Measurements from ENCODE around the gene MCL1.

MCL1 gene

DNA sequence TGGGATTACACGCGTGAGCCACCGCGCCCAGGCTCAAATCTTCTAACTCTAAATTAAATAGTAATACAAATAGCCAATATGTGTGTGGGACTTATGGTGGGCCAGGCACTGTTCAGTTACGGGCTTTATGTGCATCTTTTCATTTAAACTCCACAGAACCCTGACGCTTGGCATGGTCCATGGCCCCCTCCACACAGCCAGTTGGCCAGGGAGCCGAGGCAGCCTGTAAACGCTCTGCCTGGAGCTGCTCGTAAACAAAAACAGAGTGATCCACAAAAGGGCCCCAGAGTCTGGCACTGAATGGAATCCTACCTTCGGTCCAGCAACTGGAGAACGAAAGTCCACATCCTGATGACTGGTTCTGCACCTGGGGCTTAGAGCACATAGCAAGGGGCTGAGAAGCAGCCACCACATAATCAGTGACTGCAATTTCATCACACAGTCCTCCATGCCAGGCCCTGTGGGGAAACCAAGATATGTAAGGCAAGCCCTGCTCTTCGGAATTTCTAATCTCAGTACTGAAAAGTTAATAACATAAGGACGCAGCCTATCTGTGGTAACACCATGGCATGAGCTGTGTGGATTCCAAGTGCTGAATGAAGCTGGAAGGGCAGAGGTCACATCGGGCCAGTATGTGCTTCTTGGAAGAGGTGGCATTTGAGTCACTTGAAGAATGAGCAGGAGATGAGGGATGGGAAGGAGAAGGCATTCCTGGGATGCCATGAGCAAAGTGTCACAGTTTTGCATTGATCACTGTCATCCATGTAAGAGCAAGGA lies 43.7 kb downstream of the MCL1 start:
- DNase-seq = no peak

DNA sequence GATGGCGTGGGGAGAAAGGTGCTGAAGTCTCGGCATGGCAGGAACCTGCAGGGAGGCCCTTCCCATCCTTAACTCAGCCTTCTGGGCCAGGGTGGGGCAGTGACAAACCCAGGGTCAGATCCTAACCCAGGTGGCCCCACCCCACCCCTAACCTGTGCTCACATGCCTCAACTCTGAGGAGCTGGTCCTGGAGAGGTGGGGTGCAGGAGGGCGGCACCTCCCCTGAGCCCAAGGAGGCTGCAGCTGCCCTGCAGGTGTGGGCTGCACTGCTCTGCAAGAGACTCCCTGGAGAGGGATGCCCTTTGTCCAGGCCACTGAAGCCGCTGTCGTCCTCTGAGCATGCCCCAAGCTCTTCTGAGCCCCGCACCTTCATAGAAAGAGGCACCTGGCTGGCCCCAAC lies 45.4 kb downstream of the MCL1 start:
- DNase-seq = no peak

DNA sequence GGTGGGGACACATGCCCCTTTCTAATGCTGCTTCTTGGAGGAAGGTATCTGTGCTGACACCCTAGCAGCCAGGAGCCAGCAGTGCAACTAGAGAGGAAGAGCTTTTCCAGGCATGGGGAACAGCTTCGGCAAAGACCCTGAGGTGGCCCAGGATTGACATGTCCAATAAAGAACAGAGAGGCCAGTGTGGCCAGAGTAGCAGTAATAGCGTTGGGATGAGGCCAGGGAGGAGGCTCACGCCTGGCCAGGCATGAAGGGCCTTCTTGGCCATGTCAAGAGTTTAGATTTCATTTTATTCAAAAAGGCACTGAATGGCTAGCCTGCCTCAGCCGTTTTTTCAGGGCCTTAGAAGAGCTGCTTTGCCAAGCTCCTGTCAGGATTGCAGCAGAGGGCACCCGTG lies 46.5 kb downstream of the MCL1 start:
- DNase-seq = no peak

DNA sequence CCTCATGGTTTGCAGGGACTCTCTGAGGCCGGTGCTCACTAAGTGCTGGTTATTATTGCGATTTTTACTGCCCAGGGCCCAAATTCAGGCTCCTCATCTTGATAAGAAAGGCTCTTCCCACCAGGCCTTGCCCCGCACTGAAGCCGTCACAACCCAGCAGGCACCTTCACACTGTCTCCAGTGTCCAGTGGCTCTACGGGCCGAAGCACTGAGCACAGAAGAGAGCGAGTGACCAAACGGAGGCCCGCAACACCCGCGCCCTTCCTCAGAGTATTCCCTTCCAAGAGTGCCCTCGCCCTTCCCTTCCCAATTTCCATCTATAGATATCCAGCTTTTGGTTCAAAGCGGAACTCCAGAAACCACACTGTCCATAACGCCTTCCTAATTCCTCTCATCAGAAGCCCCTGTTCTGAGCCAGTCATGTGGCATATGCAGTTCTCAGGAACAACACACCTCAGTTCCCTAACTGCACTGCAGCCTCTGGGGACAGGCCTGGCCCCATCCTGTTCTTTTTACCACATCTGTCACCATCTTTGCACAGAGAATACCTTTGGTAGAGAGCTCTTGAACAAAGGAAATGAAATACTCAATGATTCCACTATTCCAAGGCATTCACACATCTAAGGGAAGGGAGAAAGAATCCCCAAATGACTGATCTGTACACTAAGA lies 48.8 kb downstream of the MCL1 start:
- no peak for DNase-seq

DNA sequence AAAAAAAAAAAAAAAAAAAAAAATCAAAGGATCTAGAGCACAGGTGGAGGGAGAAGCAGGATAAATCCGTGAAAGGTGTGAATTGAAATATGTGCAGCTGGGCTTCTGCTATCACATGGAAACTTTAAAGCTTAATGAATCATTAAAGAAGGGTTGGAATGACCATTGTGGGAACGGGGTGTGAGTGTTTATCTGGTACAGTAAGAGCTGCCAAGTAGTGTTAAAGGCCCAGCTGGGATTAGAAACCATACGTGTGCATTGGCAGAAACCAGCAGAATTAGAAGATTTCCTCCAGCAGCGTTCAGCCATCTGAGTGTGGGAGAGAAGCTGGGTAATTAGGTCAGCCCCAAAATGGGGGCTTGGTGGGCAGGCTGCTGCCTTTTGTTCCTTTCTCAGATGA lies 50.4 kb downstream of the MCL1 start:
- DNase-seq = no peak

DNA sequence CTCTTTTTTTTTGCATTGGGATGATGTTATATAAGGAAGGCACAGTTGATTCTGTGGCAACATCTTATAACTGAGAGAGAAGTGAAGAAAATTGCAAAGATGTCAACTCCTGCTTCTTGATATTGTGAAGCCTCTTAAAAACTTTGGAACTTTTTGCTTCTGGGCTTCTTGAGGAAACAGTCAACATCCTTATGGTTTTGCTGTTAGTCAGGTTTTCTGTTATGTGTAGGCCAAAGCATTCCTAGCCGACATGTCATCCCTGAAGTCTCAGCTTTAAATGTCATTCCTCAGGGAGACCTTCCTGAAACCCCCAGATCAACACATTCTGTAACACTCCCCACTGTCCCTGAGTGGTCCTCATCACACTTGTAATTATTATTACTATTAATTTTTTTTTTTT lies 51.2 kb downstream of the MCL1 start:
- no peak for DNase-seq

DNA sequence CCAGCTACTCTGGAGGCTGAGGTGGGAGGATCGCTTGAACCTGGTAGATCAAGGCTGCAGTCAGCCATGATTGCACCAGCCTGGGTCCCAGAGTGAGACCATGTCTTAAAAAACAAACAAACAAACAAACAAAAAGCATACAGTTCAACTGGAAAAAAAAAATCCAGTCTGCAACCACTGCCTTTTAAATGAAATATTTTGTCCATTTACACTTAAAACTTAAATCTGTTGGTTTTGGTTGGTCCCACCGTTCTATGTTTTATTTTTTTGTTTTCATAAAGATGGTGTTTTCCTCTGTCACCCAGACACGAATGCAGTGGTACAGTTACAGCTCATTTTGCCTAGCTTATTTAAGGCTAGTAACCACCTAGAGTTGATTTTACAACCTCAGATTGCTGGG lies 54.1 kb downstream of the MCL1 start:
- no peak for DNase-seq

Measured in SHP77 (cell line).